ENCODE results near the gene PIGQ. TPM values are rescaled to one million over a fixed set of nuclear protein-coding genes. Genes with fewer than 3 reads are reported as not detected.

The PIGQ gene
- total and polyA plus RNA-seq, 2 of the 13 experiments (the other 11 are each of a cell fraction or from before 2014, with no cell fraction given) = 7.7 to 19.7 TPM

DNA sequence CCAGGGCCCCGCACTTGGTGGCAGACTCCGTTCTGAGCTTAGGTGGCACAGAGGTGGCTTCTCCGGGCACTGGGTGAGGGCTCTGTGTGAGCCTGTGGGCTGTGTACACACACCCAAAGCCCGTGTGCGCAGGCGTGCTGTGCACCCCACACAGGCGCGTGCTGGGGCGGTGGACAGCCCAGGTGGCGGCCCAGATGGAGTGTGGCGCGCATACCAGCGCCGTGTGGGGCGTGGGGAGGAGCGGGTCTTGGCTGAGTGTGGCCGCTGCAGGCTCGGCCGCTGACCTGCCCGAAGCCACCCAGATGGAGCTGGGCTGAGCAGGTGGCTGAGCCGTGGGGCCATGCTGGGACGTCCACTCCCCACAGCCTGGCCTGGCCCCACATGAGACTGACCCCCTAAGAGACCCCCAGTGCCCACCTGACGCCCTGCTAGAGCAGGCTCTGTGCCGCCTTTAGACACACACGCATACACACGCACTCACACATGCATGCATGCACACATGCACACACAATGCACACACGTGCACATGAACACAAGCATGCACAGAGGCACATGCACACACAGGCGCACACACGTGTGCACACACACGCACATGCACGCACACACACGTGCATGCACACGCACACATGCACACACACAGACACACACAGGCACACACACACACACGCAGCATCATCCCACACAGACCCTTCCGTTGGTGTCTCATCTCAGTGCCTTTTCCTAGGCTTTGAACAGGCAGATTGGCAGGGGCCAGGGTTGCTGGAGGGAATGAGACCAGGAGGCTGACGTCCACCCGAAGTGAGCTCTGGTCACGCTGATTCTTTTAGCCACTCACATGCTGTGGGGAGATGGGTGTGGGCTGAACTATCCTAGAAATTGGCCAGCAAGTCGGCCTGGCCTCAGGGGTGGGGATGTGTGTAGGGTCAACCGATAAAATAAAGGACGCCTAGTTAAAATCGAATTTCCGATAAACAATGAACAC is 7.5 kb upstream of the PIGQ start (continued):
- TF ChIP-seq ZNF557 (CRISPR knock-in tag; IDR thresholded peaks at IDR 0.05) = no peak
- no peak for TF ChIP-seq TOPORS (CRISPR knock-in tag; IDR thresholded peaks at IDR 0.05)
- no peak for TF ChIP-seq ZNF460 (CRISPR knock-in tag; IDR thresholded peaks at IDR 0.05; ENCODE audit: borderline replicate concordance)
- TF ChIP-seq FIP1L1 (IDR thresholded peaks at IDR 0.05; ENCODE audit: borderline replicate concordance, insufficient read depth, low read depth, low read length) = no peak
- TF ChIP-seq HMG20A (CRISPR knock-in tag; IDR thresholded peaks at IDR 0.05; ENCODE audit: borderline replicate concordance) = no peak
- no peak for TF ChIP-seq TBL1XR1 (IDR thresholded peaks at IDR 0.05; ENCODE audit: borderline replicate concordance, low read length, partially characterized antibody)
- TF ChIP-seq TEAD3 (CRISPR knock-in tag; optimal IDR thresholded peaks at IDR 0.05; ENCODE audit: borderline replicate concordance) = no peak
- TF ChIP-seq, protein P1, sequence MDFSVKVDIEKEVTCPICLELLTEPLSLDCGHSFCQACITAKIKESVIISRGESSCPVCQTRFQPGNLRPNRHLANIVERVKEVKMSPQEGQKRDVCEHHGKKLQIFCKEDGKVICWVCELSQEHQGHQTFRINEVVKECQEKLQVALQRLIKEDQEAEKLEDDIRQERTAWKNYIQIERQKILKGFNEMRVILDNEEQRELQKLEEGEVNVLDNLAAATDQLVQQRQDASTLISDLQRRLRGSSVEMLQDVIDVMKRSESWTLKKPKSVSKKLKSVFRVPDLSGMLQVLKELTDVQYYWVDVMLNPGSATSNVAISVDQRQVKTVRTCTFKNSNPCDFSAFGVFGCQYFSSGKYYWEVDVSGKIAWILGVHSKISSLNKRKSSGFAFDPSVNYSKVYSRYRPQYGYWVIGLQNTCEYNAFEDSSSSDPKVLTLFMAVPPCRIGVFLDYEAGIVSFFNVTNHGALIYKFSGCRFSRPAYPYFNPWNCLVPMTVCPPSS (IDR thresholded peaks at IDR 0.05) = no peak

DNA sequence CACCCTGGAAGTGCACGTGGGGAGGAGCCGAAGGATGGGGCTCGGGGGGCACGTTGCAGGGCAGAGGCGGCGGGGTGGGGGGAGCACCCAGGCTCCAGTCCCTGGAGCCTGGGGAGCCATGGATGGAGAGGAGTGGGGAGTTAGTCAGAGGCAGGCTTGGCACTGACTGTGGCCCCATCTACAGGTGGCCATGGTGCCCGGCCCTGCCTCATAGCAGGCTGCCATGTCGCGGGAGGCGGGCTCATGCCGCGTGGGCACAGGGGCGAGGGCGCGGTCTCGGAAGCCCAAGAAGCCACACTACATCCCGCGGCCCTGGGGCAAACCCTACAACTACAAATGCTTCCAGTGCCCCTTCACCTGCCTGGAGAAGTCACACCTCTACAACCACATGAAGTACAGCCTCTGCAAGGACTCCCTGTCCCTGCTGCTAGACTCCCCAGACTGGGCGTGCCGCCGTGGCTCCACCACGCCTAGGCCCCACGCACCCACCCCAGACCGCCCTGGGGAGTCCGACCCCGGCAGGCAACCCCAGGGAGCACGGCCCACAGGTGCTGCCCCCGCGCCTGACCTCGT is 6.6 kb upstream of the PIGQ start:
- in situ Hi-C loops (cut with HindIII; ENCODE audit: extremely low pct_ligation_motif_present, low pct_unique_long_range_greater_than_20kb) = no loop called here
- POLR2A ChIA-PET = no interaction called here
- no TSS peak for BruUV-seq (replicated peaks)
- DNase-seq (ENCODE audit: low spot score) (no peak), FAIRE-seq (no peak), ATAC-seq (no peak)
- no peak overlapping the region for H3K4me2 ChIP-seq (ENCODE audit: low read depth, low read length)
- H3K79me2 ChIP-seq (ENCODE audit: insufficient read depth, low read length) = no peaks in the 10 kb centered on the region
- H3K27me3 ChIP-seq (ENCODE audit: control insufficient read depth in 1 of 2, insufficient read depth in 2 of 2, low read length in 2 of 2) = peaks cover 18 to 61% of the 10 kb centered on the region in 2 experiments
- no peaks in the 10 kb centered on the region for H3K9me3 ChIP-seq (ENCODE audit: low read length)
- WGBS (ENCODE audit: low lambda C conversion rate) = 36% methylated on average over 9 of the region's 30 CpGs
- intact Hi-C loops (cut with micrococcal nuclease; ENCODE audit: unreplicated experiment) = no loop called here
- H3K4me3 ChIP-seq (replicated peaks in 1 of 3; ENCODE audit: insufficient read depth in 1 of 3, low read depth in 2 of 3, low read length in 3 of 3) = no peak overlapping the region; a peak in 1 of 6 replicates
- peaks cover 73% of the 10 kb centered on the region for H3K4me1 ChIP-seq (ENCODE audit: insufficient read depth, low read length)
- no peaks in the 10 kb centered on the region for H4K20me1 ChIP-seq (ENCODE audit: insufficient read depth, low read length)
- H3K9ac ChIP-seq (ENCODE audit: insufficient read depth, low read depth, low read length) = no peak overlapping the region
- H3K36me3 ChIP-seq (replicated peaks in 1 of 2; ENCODE audit: control insufficient read depth in 1 of 2, insufficient read depth in 2 of 2, low read length in 2 of 2) = no peaks in the 10 kb centered on the region
- H3K27ac ChIP-seq (ENCODE audit: extremely low read length, insufficient read depth, low read length) = no peak overlapping the region
- CTCF ChIA-PET (ENCODE audit: low intra/inter-chr PET ratio, low total read pairs) = no interaction called here
- TF ChIP-seq, protein P2, sequence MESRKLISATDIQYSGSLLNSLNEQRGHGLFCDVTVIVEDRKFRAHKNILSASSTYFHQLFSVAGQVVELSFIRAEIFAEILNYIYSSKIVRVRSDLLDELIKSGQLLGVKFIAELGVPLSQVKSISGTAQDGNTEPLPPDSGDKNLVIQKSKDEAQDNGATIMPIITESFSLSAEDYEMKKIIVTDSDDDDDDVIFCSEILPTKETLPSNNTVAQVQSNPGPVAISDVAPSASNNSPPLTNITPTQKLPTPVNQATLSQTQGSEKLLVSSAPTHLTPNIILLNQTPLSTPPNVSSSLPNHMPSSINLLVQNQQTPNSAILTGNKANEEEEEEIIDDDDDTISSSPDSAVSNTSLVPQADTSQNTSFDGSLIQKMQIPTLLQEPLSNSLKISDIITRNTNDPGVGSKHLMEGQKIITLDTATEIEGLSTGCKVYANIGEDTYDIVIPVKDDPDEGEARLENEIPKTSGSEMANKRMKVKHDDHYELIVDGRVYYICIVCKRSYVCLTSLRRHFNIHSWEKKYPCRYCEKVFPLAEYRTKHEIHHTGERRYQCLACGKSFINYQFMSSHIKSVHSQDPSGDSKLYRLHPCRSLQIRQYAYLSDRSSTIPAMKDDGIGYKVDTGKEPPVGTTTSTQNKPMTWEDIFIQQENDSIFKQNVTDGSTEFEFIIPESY (CRISPR knock-in tag; IDR thresholded peaks at IDR 0.05) = peak; percentile 65
- no peak for TF ChIP-seq SP1 (IDR thresholded peaks at IDR 0.05)
- no peak for TF ChIP-seq SP1 (CRISPR knock-in tag; IDR thresholded peaks at IDR 0.05)
- TF ChIP-seq HNRNPL (IDR thresholded peaks at IDR 0.05; ENCODE audit: low read depth, low read length) = peak; percentile 76; the same call in 1 of the 2 replicates
- TF ChIP-seq ZNF652 (CRISPR knock-in tag; IDR thresholded peaks at IDR 0.05; ENCODE audit: borderline replicate concordance, low read depth) = no peak
- no peak for TF ChIP-seq POGZ (CRISPR knock-in tag; IDR thresholded peaks at IDR 0.05)
- TF ChIP-seq, protein P3, sequence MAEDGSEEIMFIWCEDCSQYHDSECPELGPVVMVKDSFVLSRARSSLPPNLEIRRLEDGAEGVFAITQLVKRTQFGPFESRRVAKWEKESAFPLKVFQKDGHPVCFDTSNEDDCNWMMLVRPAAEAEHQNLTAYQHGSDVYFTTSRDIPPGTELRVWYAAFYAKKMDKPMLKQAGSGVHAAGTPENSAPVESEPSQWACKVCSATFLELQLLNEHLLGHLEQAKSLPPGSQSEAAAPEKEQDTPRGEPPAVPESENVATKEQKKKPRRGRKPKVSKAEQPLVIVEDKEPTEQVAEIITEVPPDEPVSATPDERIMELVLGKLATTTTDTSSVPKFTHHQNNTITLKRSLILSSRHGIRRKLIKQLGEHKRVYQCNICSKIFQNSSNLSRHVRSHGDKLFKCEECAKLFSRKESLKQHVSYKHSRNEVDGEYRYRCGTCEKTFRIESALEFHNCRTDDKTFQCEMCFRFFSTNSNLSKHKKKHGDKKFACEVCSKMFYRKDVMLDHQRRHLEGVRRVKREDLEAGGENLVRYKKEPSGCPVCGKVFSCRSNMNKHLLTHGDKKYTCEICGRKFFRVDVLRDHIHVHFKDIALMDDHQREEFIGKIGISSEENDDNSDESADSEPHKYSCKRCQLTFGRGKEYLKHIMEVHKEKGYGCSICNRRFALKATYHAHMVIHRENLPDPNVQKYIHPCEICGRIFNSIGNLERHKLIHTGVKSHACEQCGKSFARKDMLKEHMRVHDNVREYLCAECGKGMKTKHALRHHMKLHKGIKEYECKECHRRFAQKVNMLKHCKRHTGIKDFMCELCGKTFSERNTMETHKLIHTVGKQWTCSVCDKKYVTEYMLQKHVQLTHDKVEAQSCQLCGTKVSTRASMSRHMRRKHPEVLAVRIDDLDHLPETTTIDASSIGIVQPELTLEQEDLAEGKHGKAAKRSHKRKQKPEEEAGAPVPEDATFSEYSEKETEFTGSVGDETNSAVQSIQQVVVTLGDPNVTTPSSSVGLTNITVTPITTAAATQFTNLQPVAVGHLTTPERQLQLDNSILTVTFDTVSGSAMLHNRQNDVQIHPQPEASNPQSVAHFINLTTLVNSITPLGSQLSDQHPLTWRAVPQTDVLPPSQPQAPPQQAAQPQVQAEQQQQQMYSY (CRISPR knock-in tag; IDR thresholded peaks at IDR 0.05) = no peak
- no peak overlapping the region for H2AFZ ChIP-seq (ENCODE audit: low read length)

Data from HepG2 (cell line).